NAMALWA (cell line): Measurements from ENCODE around the gene TRAPPC12.
"Not testable (repeated sequence)": the region's sequence is repeated elsewhere in the genome, so short reads cannot be mapped to it uniquely, and the experiment has no call there.

Source experiments
- DNase-seq: peaks from one replicate; pipeline ENCODE4 v3.0.0-alpha.2; 2015; ENCODE audit warnings: low spot score

TRAPPC12 gene

GRCh38 chr2:3432693-3433338 lies 53.3 kb downstream of the TRAPPC12 start:
- DNase-seq, result no peak

GRCh38 chr2:3433339-3433699 lies 53.8 kb downstream of the TRAPPC12 start:
- DNase-seq, result no peak

GRCh38 chr2:3433776-3434400 lies 54.4 kb downstream of the TRAPPC12 start:
- DNase-seq, result no peak

- no peak for DNase-seq
These were observed 55.2 kb downstream of the TRAPPC12 start for GRCh38 chr2:3434654-3435053.

- DNase-seq, result no peak
These were observed 56.0 kb downstream of the TRAPPC12 start for GRCh38 chr2:3435445-3435844.

GRCh38 chr2:3440477-3440876 lies 61.0 kb downstream of the TRAPPC12 start:
- DNase-seq, result no peak

- DNase-seq, result no peak
These were observed 62.0 kb downstream of the TRAPPC12 start for GRCh38 chr2:3441465-3441864.

- no peak for DNase-seq
These were observed 62.7 kb downstream of the TRAPPC12 start for GRCh38 chr2:3442185-3442584.

- DNase-seq, result no peak
These were observed 63.6 kb downstream of the TRAPPC12 start for GRCh38 chr2:3443083-3443482.

- DNase-seq, result no peak
These were observed 64.1 kb downstream of the TRAPPC12 start for GRCh38 chr2:3443506-3444084.

- no peak for DNase-seq
These were observed 66.4 kb downstream of the TRAPPC12 start for GRCh38 chr2:3445891-3446290.

GRCh38 chr2:3446381-3446780 lies 66.9 kb downstream of the TRAPPC12 start:
- no peak for DNase-seq

- DNase-seq, result not testable (repeated sequence)
These were observed 67.7 kb downstream of the TRAPPC12 start for GRCh38 chr2:3447186-3447585.

- DNase-seq, result no peak
These were observed 68.4 kb downstream of the TRAPPC12 start for GRCh38 chr2:3447789-3448317.

- DNase-seq, result not testable (repeated sequence)
These were observed 69.0 kb downstream of the TRAPPC12 start for GRCh38 chr2:3448441-3448911.

GRCh38 chr2:3449086-3449485 lies 69.6 kb downstream of the TRAPPC12 start:
- no peak for DNase-seq

GRCh38 chr2:3449936-3450335 lies 70.4 kb downstream of the TRAPPC12 start:
- no peak for DNase-seq

- DNase-seq, result no peak
These were observed 71.0 kb downstream of the TRAPPC12 start for GRCh38 chr2:3450385-3451010.

- DNase-seq, result no peak
These were observed 71.7 kb downstream of the TRAPPC12 start for GRCh38 chr2:3451169-3451568.

- DNase-seq, result no peak
These were observed 72.6 kb downstream of the TRAPPC12 start for GRCh38 chr2:3451926-3452671.

GRCh38 chr2:3453190-3453999 lies 73.9 kb downstream of the TRAPPC12 start:
- DNase-seq, result no peak
